NCI-H69 (cell line): ENCODE measurements around the gene CACUL1.

Experiments
- DNase-seq: peaks from one replicate; lab custom pipeline; 2025; lab: John Stamatoyannopoulos, UW

Gene CACUL1

GRCh38 chr10:118732245-118733165 lies 22.3 kb downstream of the CACUL1 start:
- no peak for DNase-seq

- no peak for DNase-seq
Measured at GRCh38 chr10:118730756-118731456, 23.9 kb downstream of the CACUL1 start.

GRCh38 chr10:118729641-118730258 lies 25.0 kb downstream of the CACUL1 start:
- peak; percentile 7 for DNase-seq

DNA sequence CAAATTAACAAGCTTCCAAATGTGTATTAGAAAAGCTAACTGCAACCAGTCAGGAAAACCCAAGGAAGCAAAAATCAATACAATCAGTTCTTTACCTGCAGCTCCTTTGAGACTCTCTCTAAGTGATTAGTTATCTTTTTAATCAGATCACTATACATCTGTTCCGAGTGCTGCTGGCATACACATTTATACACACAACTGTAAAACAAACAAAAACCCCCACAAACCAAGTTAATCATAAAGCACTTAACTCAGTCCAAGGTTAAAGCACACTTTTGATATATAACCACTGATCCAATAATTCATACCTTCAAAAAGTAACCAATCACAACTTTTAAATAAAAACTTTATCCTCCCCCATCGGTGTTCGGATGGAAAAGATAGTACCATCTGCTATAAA lies 25.6 kb downstream of the CACUL1 start:
- no peak for DNase-seq

DNA sequence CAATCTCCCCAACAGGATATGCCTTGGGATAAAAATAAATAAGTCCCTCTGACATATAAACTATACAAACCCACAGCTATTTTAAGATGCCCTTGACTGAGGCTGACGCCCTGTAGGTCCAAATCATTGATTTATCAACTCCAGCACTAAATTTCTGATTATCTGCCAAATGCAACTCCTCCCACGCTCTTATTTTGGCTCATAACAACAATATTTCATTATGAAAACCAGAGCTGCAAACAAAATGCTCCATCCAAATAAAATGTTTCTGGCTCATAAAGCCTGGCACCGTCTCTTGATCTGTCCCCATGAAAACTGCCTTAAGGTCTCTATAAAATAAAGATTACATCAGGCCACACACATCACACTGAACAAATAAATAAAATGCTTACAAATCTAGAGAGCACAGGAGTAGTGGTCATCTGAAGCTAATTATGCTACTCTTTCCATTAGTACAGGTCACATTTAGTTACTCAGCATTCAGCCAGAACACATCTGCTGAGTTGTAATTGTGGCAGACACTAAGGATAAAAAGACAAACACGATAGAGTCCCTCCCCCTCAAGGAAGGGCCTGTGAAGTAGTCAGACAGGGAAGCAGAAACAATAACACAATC lies 28.8 kb downstream of the CACUL1 start:
- DNase-seq, result peak; percentile 76

DNA sequence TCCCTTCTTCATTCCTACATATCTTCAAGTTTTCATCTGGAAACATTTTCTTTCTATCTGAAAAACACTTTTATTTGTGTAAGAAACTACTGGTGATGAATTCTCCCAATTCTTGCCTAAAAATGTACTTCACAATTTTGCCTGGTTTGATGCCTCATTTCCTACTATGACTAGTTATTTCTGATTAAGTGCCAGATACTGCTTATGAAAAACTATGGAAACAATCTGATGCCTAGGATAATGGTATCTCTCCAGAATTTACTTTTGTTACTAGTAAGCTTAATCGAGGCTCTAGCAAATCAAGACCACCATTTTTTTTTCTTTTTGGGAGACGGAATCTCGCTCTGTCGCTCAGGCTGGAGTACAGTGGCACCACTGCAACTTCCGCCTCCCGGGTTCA lies 31.3 kb downstream of the CACUL1 start:
- DNase-seq, result no peak

GRCh38 chr10:118721539-118721876 lies 33.3 kb downstream of the CACUL1 start:
- no peak for DNase-seq

- peak; percentile 40 for DNase-seq
Measured at GRCh38 chr10:118720685-118721538, 33.9 kb downstream of the CACUL1 start.

GRCh38 chr10:118714366-118714765 lies 40.4 kb downstream of the CACUL1 start:
- DNase-seq, result no peak

- no peak for DNase-seq
Measured at GRCh38 chr10:118712930-118713634, 41.7 kb downstream of the CACUL1 start.

DNA sequence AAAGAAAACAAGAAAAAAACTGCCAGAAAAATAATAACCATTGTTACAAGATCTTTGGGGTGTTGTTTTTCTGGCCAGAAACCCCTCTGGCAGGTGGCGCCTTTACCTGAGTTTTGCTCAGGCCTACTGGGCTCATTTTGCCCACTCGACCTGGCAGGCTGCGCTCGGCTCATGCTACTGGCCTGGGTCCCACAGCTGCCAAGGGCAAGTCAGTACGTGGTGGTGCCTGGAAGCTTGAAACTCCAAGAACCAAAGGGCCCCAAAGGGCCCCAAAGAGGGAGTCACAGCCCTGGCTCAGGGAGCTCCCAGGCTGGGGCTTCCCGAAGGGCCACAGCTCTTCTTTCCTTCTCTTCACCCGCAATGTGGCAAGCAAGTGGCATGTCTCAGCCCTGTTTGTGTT lies 42.7 kb downstream of the CACUL1 start:
- DNase-seq, result no peak

DNA sequence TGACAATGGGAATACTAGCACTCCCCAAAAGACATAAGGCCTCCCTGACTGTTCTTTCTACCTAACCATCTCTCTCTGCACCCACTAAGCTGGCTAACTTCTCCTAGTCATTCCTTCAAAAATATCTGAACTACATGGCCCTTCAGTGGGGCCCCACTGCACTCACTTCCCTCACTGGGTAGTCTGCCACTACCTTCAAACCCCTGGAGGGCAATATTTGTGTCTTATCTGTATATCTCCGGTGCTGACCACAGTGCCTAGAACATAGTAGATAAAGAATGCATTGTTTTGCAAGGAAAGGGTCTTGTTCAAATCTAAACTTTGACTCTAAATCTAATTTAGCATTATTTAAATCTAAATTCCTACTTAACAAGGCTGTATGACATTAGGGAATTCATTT lies 44.3 kb downstream of the CACUL1 start:
- DNase-seq, result no peak

DNA sequence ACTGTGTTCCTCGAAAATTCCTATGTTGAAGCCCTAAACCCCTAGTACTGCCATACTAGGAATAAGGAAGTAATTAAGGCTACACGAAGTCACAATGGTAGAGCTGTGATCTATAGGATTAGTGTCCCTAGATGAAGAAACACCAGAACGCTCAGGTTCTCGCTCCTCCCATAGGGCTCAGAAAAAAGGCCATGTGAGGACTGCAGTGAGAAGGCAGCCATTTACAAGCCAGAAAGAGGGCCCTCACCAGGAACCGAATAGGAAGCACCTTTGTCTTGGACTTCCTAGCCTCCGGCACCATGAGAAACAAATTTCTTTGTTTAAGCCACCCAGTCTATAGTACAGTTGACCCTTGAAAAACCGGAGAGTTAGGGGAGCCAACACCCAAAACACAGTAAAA lies 46.2 kb downstream of the CACUL1 start:
- no peak for DNase-seq

DNA sequence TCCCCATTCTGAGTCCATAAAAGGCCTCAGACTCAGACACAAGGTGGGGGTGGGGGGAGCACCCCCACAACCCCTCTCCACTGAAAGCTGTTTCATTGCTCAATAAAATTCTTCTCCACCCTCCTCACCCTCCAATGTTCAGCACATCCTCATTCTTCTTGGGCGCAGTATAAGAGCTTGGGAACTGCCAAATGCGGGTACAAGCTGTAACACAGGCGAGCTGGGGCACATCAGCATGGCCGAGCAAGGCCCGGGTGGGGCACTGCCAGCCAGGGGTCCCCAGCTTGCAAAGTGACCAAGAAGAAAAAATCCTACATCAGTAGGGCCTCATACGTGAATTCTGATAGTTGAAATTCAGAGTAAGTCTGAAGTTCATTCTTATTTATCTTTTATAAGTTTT lies 50.1 kb downstream of the CACUL1 start:
- DNase-seq, result no peak

- no peak for DNase-seq
Measured at GRCh38 chr10:118701529-118702323, 53.0 kb downstream of the CACUL1 start.

- no peak for DNase-seq
Measured at GRCh38 chr10:118698421-118698820, 56.3 kb downstream of the CACUL1 start.

GRCh38 chr10:118694848-118695247 lies 59.9 kb downstream of the CACUL1 start:
- no peak for DNase-seq

- DNase-seq, result peak; percentile 17
Measured at GRCh38 chr10:118692872-118693271, 61.9 kb downstream of the CACUL1 start.

- no peak for DNase-seq
Measured at GRCh38 chr10:118689070-118689858, 65.5 kb downstream of the CACUL1 start.
